HEK293 (cell line): ENCODE data around the gene FUT6.

Experiments used
- KLF9 ChIP-seq: fragments of 450-650 bp; formaldehyde crosslinking; IDR thresholded peaks from 2 replicates; pipeline ENCODE4 v1.5.1; 2016; ENCODE audit warnings: missing biosample characterization, missing genetic modification characterization, low read depth
- MZF1 ChIP-seq: fragments of 450-650 bp; formaldehyde crosslinking; IDR thresholded peaks from 2 replicates; pipeline ENCODE4 v1.5.1; 2017; ENCODE audit warnings: missing biosample characterization, missing genetic modification characterization, borderline replicate concordance
- OVOL3 ChIP-seq: fragments of 450-650 bp; formaldehyde crosslinking; IDR thresholded peaks from 2 replicates; pipeline ENCODE4 v1.5.1; 2016; ENCODE audit warnings: missing biosample characterization, missing genetic modification characterization
- RBAK ChIP-seq: fragments of 450-650 bp; formaldehyde crosslinking; IDR thresholded peaks from 2 replicates; pipeline ENCODE4 v1.5.1; 2016; ENCODE audit warnings: missing biosample characterization, missing genetic modification characterization
- WT1 ChIP-seq: fragments of 450-650 bp; formaldehyde crosslinking; IDR thresholded peaks from 2 replicates; pipeline ENCODE4 v1.5.1; 2016; ENCODE audit warnings: missing biosample characterization, missing genetic modification characterization
- ZBTB17 ChIP-seq: fragments of 450-650 bp; formaldehyde crosslinking; IDR thresholded peaks from 2 replicates; pipeline ENCODE4 v1.5.1; 2016; ENCODE audit warnings: missing biosample characterization, missing genetic modification characterization
- ZFHX2 ChIP-seq: fragments of 450-650 bp; formaldehyde crosslinking; conservative IDR thresholded peaks from 2 replicates; pipeline ENCODE4 v1.5.1; 2016; ENCODE audit warnings: missing biosample characterization, missing genetic modification characterization
- ZFP37 ChIP-seq: fragments of 450-650 bp; formaldehyde crosslinking; IDR thresholded peaks from 2 replicates; pipeline ENCODE4 v1.5.1; 2016; ENCODE audit warnings: missing biosample characterization, missing genetic modification characterization
- ZFP69B ChIP-seq: fragments of 450-650 bp; formaldehyde crosslinking; IDR thresholded peaks from 2 replicates; pipeline ENCODE4 v1.5.1; 2016; ENCODE audit warnings: missing biosample characterization, missing genetic modification characterization
- ZNF16 ChIP-seq: fragments of 450-650 bp; formaldehyde crosslinking; IDR thresholded peaks from 2 replicates; pipeline ENCODE4 v1.5.1; 2016; ENCODE audit warnings: low read depth, missing biosample characterization, missing genetic modification characterization
- ZNF221 ChIP-seq: fragments of 450-650 bp; formaldehyde crosslinking; IDR thresholded peaks from 2 replicates; pipeline ENCODE4 v1.5.1; 2017; ENCODE audit warnings: missing biosample characterization, missing genetic modification characterization, borderline replicate concordance
- ZNF24 ChIP-seq: fragments of 450-650 bp; formaldehyde crosslinking; IDR thresholded peaks from 2 replicates; pipeline ENCODE4 v1.5.1; 2016; ENCODE audit warnings: missing biosample characterization, missing genetic modification characterization
- ZNF324 ChIP-seq: fragments of 450-650 bp; formaldehyde crosslinking; IDR thresholded peaks from 2 replicates; pipeline ENCODE4 v1.5.1; 2016; ENCODE audit warnings: missing biosample characterization, missing genetic modification characterization
- ZNF335 ChIP-seq: fragments of 450-650 bp; formaldehyde crosslinking; conservative IDR thresholded peaks from 2 replicates; pipeline ENCODE4 v1.5.1; 2016; ENCODE audit warnings: missing biosample characterization, missing genetic modification characterization
- ZNF354C ChIP-seq: fragments of 450-650 bp; formaldehyde crosslinking; IDR thresholded peaks from 2 replicates; pipeline ENCODE4 v1.5.1; 2016; ENCODE audit warnings: missing biosample characterization, missing genetic modification characterization, low read depth, borderline replicate concordance
- ZNF571 ChIP-seq: fragments of 450-650 bp; formaldehyde crosslinking; IDR thresholded peaks from 2 replicates; pipeline ENCODE4 v1.5.0; 2017; ENCODE audit warnings: missing biosample characterization, missing genetic modification characterization
- ZNF623 ChIP-seq: fragments of 450-650 bp; formaldehyde crosslinking; IDR thresholded peaks from 2 replicates; pipeline ENCODE4 v1.5.1; 2016; ENCODE audit warnings: missing biosample characterization, missing genetic modification characterization
- ZNF664 ChIP-seq: fragments of 450-650 bp; formaldehyde crosslinking; IDR thresholded peaks from 2 replicates; pipeline ENCODE4 v1.5.1; 2016; ENCODE audit warnings: missing biosample characterization, missing genetic modification characterization
- ZNF670 ChIP-seq: fragments of 450-650 bp; formaldehyde crosslinking; IDR thresholded peaks from 2 replicates; pipeline ENCODE4 v1.5.1; 2016; ENCODE audit warnings: missing biosample characterization, missing genetic modification characterization, low read depth
- ZNF747 ChIP-seq: fragments of 450-650 bp; formaldehyde crosslinking; IDR thresholded peaks from 2 replicates; pipeline ENCODE4 v1.5.1; 2016; ENCODE audit warnings: missing biosample characterization, missing genetic modification characterization
- ZNF792 ChIP-seq: fragments of 450-650 bp; formaldehyde crosslinking; IDR thresholded peaks from 2 replicates; pipeline ENCODE4 v1.5.1; 2016; ENCODE audit warnings: missing biosample characterization, missing genetic modification characterization
- ZNF837 ChIP-seq: fragments of 450-650 bp; formaldehyde crosslinking; IDR thresholded peaks from 2 replicates; pipeline ENCODE4 v1.5.1; 2016; ENCODE audit warnings: missing biosample characterization, missing genetic modification characterization
- TF ChIP-seq, protein P1 (sequence below): fragments of 450-650 bp; formaldehyde crosslinking; IDR thresholded peaks from 2 replicates; pipeline ENCODE4 v1.5.1; 2016; ENCODE audit warnings: missing biosample characterization, missing genetic modification characterization
- TF ChIP-seq, protein P2 (sequence below): fragments of 450-650 bp; formaldehyde crosslinking; conservative IDR thresholded peaks from 2 replicates; pipeline ENCODE4 v1.5.1; 2016; ENCODE audit warnings: low read depth, missing biosample characterization, missing genetic modification characterization
- TF ChIP-seq, protein P3 (sequence below): fragments of 450-650 bp; formaldehyde crosslinking; IDR thresholded peaks from 2 replicates; pipeline ENCODE4 v1.5.1; 2016; ENCODE audit warnings: missing biosample characterization, missing genetic modification characterization
- TF ChIP-seq, protein P4 (sequence below): fragments of 450-650 bp; formaldehyde crosslinking; IDR thresholded peaks from 2 replicates; pipeline ENCODE4; 2016; ENCODE audit warnings: missing biosample characterization, missing genetic modification characterization

Gene FUT6

DNA sequence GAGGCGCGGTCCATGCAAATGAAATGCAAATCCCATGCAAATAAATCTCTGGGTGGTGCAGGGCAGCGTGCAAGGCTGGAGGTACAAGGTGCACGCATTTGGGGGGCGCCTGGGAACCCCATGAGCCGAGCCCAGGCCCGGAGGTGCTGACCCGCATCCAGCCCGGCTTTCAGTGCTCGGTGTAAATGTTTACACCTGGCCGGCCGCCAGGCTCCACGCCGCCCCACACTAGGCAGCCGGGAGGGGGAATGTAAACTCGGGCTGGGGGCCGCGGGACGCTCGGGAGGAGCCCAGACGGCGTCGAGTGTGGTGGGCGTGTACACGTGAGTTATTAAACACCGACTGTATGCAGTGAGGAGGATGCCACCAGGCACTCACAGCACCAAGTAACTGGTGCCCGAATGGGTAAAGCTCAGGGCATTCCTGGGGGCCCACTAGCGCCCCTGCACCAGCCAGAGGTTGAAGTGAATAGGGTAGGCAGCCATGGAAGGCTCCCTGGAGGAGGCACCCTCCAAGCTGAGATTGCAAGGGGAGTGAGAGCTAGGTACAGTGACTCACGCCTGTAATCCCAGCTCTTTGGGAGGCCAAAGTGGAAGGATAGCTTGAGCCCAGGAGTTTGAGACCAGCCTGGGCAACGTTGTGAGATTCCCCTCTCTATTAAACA, 17.2 kb downstream of the FUT6 start (continued):
- TF ChIP-seq, protein P1, sequence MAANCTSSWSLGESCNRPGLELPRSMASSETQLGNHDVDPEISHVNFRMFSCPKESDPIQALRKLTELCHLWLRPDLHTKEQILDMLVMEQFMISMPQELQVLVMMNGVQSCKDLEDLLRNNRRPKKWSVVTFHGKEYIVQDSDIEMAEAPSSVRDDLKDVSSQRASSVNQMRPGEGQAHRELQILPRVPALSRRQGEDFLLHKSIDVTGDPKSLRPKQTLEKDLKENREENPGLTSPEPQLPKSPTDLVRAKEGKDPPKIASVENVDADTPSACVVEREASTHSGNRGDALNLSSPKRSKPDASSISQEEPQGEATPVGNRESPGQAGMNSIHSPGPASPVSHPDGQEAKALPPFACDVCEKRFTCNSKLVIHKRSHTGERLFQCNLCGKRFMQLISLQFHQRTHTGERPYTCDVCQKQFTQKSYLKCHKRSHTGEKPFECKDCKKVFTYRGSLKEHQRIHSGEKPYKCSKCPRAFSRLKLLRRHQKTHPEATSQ (tag by site-specific recombination), result no peak
- TF ChIP-seq ZNF623, result no peak
- no peak for TF ChIP-seq ZNF354C (tag by site-specific recombination)
- TF ChIP-seq ZBTB17, result no peak
- TF ChIP-seq OVOL3 (tag by site-specific recombination), result no peak
- no peak for TF ChIP-seq ZNF664 (tag by site-specific recombination)
- TF ChIP-seq ZNF837 (tag by site-specific recombination), result no peak
- no peak for TF ChIP-seq ZNF324 (tag by site-specific recombination)
- TF ChIP-seq ZFP69B, result no peak
- no peak for TF ChIP-seq ZNF335 (tag by site-specific recombination)
- no peak for TF ChIP-seq ZNF670 (tag by site-specific recombination)
- TF ChIP-seq, protein P2, sequence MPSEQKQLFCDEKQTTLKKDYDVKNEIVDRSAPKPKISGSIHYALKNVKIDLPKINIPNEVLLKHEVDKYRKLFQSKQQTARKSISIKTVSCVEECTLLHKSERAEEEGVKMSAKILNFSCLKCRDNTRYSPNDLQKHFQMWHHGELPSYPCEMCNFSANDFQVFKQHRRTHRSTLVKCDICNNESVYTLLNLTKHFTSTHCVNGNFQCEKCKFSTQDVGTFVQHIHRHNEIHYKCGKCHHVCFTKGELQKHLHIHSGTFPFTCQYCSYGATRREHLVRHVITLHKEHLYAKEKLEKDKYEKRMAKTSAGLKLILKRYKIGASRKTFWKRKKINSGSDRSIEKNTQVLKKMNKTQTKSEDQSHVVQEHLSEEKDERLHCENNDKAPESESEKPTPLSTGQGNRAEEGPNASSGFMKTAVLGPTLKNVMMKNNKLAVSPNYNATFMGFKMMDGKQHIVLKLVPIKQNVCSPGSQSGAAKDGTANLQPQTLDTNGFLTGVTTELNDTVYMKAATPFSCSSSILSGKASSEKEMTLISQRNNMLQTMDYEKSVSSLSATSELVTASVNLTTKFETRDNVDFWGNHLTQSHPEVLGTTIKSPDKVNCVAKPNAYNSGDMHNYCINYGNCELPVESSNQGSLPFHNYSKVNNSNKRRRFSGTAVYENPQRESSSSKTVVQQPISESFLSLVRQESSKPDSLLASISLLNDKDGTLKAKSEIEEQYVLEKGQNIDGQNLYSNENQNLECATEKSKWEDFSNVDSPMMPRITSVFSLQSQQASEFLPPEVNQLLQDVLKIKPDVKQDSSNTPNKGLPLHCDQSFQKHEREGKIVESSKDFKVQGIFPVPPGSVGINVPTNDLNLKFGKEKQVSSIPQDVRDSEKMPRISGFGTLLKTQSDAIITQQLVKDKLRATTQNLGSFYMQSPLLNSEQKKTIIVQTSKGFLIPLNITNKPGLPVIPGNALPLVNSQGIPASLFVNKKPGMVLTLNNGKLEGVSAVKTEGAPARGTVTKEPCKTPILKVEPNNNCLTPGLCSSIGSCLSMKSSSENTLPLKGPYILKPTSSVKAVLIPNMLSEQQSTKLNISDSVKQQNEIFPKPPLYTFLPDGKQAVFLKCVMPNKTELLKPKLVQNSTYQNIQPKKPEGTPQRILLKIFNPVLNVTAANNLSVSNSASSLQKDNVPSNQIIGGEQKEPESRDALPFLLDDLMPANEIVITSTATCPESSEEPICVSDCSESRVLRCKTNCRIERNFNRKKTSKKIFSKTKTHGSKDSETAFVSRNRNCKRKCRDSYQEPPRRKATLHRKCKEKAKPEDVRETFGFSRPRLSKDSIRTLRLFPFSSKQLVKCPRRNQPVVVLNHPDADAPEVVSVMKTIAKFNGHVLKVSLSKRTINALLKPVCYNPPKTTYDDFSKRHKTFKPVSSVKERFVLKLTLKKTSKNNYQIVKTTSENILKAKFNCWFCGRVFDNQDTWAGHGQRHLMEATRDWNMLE (tag by site-specific recombination), result no peak
- TF ChIP-seq KLF9, result no peak; the same call in 1 of the 2 replicates
- no peak for TF ChIP-seq WT1 (tag by site-specific recombination)
- no peak for TF ChIP-seq ZNF221
- no peak for TF ChIP-seq ZNF24
- TF ChIP-seq ZFHX2 (tag by site-specific recombination), result peak; percentile 16; the same call in 1 of the 2 replicates
- no peak for TF ChIP-seq ZNF747
- no peak for TF ChIP-seq MZF1
- TF ChIP-seq ZFP37 (tag by site-specific recombination), result no peak
- TF ChIP-seq, protein P3, sequence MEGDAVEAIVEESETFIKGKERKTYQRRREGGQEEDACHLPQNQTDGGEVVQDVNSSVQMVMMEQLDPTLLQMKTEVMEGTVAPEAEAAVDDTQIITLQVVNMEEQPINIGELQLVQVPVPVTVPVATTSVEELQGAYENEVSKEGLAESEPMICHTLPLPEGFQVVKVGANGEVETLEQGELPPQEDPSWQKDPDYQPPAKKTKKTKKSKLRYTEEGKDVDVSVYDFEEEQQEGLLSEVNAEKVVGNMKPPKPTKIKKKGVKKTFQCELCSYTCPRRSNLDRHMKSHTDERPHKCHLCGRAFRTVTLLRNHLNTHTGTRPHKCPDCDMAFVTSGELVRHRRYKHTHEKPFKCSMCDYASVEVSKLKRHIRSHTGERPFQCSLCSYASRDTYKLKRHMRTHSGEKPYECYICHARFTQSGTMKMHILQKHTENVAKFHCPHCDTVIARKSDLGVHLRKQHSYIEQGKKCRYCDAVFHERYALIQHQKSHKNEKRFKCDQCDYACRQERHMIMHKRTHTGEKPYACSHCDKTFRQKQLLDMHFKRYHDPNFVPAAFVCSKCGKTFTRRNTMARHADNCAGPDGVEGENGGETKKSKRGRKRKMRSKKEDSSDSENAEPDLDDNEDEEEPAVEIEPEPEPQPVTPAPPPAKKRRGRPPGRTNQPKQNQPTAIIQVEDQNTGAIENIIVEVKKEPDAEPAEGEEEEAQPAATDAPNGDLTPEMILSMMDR (tag by site-specific recombination), result peak; percentile 23; the same call in 1 of the 2 replicates
- TF ChIP-seq ZNF16 (tag by site-specific recombination), result no peak
- peak; percentile 55; the same call in 1 of the 2 replicates for TF ChIP-seq ZNF792 (tag by site-specific recombination)
- TF ChIP-seq RBAK, result no peak
- TF ChIP-seq, protein P4, sequence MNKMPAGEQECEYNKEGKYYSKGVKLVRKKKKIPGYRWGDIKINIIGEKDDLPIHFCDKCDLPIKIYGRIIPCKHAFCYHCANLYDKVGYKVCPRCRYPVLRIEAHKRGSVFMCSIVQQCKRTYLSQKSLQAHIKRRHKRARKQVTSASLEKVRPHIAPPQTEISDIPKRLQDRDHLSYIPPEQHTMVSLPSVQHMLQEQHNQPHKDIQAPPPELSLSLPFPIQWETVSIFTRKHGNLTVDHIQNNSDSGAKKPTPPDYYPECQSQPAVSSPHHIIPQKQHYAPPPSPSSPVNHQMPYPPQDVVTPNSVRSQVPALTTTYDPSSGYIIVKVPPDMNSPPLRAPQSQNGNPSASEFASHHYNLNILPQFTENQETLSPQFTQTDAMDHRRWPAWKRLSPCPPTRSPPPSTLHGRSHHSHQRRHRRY, result no peak
- TF ChIP-seq ZNF571 (tag by site-specific recombination), result no peak
